ENCODE measurements around the gene TRERF1.
"Not testable (repeated sequence)": the region's sequence is repeated elsewhere in the genome, so short reads cannot be mapped to it uniquely, and the experiment has no call there.

Gene TRERF1

DNA sequence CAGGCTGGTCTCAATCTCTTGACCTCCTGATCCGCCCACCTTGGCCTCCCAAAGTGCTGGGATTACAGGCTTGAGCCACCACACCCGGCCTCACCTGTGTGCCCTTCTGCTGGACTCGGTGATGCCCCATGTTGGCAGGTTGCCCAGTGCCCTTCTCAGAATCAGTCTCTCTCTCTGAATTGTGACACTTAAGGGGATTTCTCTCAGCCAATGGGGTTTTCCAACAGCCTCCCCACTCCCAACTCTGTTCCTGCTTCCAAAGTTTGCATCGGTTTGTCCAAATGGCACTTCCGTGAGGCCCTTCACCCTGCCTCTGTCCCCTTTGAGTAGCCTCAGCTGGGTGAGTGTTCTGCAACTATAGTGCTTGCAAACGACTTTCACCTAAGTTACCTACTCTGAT lies 230.9 kb downstream of the TRERF1 start:
- TF ChIP-seq JUND (IDR thresholded peaks at IDR 0.05; ENCODE audit: low read depth) = no peak
- no peak for DNase-seq (ENCODE audit: low read depth in 1 of 2, low spot score in 1 of 2)
- in situ Hi-C loops (cut with HindIII; ENCODE audit: low pct_unique_long_range_greater_than_20kb, low sequenced_read_pairs) = no loop called here

- peak; percentile 55 to 99 for DNase-seq (ENCODE audit: low read depth in 1 of 2, low spot score in 1 of 2)
- TF ChIP-seq JUND (IDR thresholded peaks at IDR 0.05; ENCODE audit: low read depth) = no peak
- in situ Hi-C loops (cut with HindIII; ENCODE audit: low pct_unique_long_range_greater_than_20kb, low sequenced_read_pairs) = no loop called here
These were observed 234.0 kb downstream of the TRERF1 start, which contains the start of gene MRPS10 for GRCh38 chr6:42217519-42218367. MRPS10 (minus strand) TSS chr6:42217861; CDS start chr6:42217849, 12 bp downstream.

DNA sequence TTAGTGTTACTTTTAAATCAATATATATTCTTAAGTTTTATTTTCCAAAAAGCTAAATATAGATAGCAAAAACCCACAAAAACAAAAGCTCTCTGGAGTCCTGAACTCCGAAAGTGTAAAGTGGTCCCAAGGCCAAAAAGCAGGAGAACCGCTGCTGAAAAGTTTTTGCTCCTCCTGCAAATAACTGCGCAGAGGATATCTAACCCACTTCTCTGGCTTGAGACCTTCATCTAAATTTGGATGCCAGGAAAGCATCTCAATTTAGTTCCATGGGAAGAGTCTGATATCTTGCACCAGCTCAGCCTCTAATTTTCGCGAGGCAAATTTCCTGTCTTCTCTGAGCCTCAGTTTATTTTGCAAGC lies 234.6 kb downstream of the TRERF1 start:
- no peak for DNase-seq (ENCODE audit: low read depth in 1 of 2, low spot score in 1 of 2)
- in situ Hi-C loops (cut with HindIII; ENCODE audit: low pct_unique_long_range_greater_than_20kb, low sequenced_read_pairs) = no loop called here
- TF ChIP-seq JUND (IDR thresholded peaks at IDR 0.05; ENCODE audit: low read depth) = no peak

GRCh38 chr6:42216495-42216894 lies 235.2 kb downstream of the TRERF1 start:
- in situ Hi-C loops (cut with HindIII; ENCODE audit: low pct_unique_long_range_greater_than_20kb, low sequenced_read_pairs); DNase-seq (ENCODE audit: low read depth in 1 of 2, low spot score in 1 of 2): not testable (repeated sequence)

DNA sequence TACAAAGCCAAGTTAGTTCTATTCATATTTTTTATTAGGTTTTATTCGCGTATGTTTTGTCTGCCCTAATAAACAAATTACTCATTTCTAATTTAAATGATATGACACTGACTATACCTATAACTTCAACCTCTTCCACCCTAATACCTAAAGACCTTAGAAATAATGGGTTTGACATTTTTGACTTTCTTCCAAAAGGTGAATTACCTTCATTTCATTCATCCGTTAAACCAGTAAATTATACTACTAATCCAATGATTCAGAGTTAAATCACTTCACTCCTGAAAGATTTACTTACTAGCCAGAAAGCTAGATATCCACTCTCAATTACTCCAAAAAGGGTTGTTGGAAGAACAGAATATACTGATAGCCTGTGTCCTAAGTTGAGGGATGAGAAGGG lies 239.3 kb downstream of the TRERF1 start:
- no peak for DNase-seq (ENCODE audit: low read depth in 1 of 2, low spot score in 1 of 2)
- no peak for TF ChIP-seq JUND (IDR thresholded peaks at IDR 0.05; ENCODE audit: low read depth)
- in situ Hi-C loops (cut with HindIII; ENCODE audit: low pct_unique_long_range_greater_than_20kb, low sequenced_read_pairs) = no loop called here

- no peak for TF ChIP-seq JUND (IDR thresholded peaks at IDR 0.05; ENCODE audit: low read depth)
- in situ Hi-C loops (cut with HindIII; ENCODE audit: low pct_unique_long_range_greater_than_20kb, low sequenced_read_pairs) = no loop called here
- DNase-seq (ENCODE audit: low read depth in 1 of 2, low spot score in 1 of 2) = no peak
These were observed 240.0 kb downstream of the TRERF1 start for GRCh38 chr6:42211726-42212125.

GRCh38 chr6:42210551-42210950 lies 241.2 kb downstream of the TRERF1 start:
- in situ Hi-C loops (cut with HindIII; ENCODE audit: low pct_unique_long_range_greater_than_20kb, low sequenced_read_pairs) = no loop called here
- DNase-seq (ENCODE audit: low read depth in 1 of 2, low spot score in 1 of 2) = no peak
- TF ChIP-seq JUND (IDR thresholded peaks at IDR 0.05; ENCODE audit: low read depth) = no peak

GRCh38 chr6:42207559-42207958 lies 244.2 kb downstream of the TRERF1 start:
- in situ Hi-C loops (cut with HindIII; ENCODE audit: low pct_unique_long_range_greater_than_20kb, low sequenced_read_pairs); DNase-seq (ENCODE audit: low read depth in 1 of 2, low spot score in 1 of 2): not testable (repeated sequence)

DNA sequence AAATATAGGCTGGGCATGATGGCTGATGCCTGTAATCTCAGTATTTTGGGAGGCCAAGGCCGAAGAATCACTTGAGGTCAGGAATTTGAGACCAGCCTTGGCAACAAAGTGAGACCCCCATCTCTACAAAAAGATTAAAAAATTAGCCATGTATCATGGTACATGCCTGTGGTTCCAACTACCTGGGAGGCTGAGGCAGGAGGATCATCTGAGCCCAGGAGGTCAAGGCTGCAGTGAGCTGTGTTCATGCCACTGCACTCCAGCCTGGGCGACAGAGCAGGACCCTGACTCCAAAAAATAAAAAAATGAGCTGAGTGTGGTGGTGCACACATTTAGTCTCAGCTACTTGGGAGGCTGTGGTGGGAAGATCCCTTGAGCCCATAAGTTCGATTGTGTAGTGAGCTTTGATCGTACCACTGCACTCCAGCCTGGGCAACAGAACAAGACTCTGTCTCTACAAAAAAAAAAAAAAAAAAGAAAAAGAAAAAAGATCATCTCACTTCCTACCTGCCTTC lies 246.9 kb downstream of the TRERF1 start:
- DNase-seq (ENCODE audit: low read depth in 1 of 2, low spot score in 1 of 2) = no peak
- in situ Hi-C loops (cut with HindIII; ENCODE audit: low pct_unique_long_range_greater_than_20kb, low sequenced_read_pairs) = no loop called here

GRCh38 chr6:42203183-42203582 lies 248.5 kb downstream of the TRERF1 start:
- DNase-seq (ENCODE audit: low read depth in 1 of 2, low spot score in 1 of 2) = no peak

More for the DNA sequence above, 246.9 kb downstream of the TRERF1 start:
- TF ChIP-seq JUND (IDR thresholded peaks at IDR 0.05; ENCODE audit: low read depth) = no peak

GRCh38 chr6:42202131-42202915 lies 249.4 kb downstream of the TRERF1 start:
- DNase-seq (ENCODE audit: low read depth in 1 of 2, low spot score in 1 of 2); in situ Hi-C loops (cut with HindIII; ENCODE audit: low pct_unique_long_range_greater_than_20kb, low sequenced_read_pairs): not testable (repeated sequence)

More at GRCh38 chr6:42203183-42203582, 248.5 kb downstream of the TRERF1 start:
- in situ Hi-C loops (cut with HindIII; ENCODE audit: low pct_unique_long_range_greater_than_20kb, low sequenced_read_pairs) = no loop called here
- TF ChIP-seq JUND (IDR thresholded peaks at IDR 0.05; ENCODE audit: low read depth) = no peak

- no peak for DNase-seq (ENCODE audit: low read depth in 1 of 2, low spot score in 1 of 2)
- no peak for TF ChIP-seq JUND (IDR thresholded peaks at IDR 0.05; ENCODE audit: low read depth)
- in situ Hi-C loops (cut with HindIII; ENCODE audit: low pct_unique_long_range_greater_than_20kb, low sequenced_read_pairs) = no loop called here
These were observed 250.3 kb downstream of the TRERF1 start for GRCh38 chr6:42201382-42201781.

DNA sequence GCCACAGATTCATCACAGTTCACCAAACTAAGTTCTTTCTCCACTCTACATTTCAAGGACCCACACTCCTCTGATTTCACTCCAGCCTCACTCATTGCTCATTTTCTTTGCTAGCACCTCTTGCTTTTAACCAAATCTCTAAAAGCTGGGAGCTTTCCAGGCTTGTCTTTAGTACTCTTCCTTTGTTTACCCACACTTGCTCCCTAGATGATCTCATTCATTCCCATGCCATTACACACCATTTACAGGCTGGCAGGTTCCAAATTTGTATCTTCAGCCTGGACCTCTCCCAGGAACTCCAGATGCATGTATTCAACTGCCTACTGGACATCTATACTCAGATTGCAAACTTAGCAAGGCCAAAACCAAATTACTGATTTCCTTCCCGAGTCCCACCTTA lies 251.7 kb downstream of the TRERF1 start:
- TF ChIP-seq JUND (IDR thresholded peaks at IDR 0.05; ENCODE audit: low read depth) = no peak
- in situ Hi-C loops (cut with HindIII; ENCODE audit: low pct_unique_long_range_greater_than_20kb, low sequenced_read_pairs) = no loop called here
- peak in 1 of 2 experiments; percentile 30 for DNase-seq (ENCODE audit: low read depth in 1 of 2, low spot score in 1 of 2)

Data from T47D (cell line).